EH (cell line): ENCODE data around the gene NMUR2.

ENCODE experiments used
- DNase-seq: peaks from one replicate; pipeline ENCODE4 v3.0.0-alpha.2; 2015; ENCODE audit warnings: low read depth

NMUR2 gene, protein sequence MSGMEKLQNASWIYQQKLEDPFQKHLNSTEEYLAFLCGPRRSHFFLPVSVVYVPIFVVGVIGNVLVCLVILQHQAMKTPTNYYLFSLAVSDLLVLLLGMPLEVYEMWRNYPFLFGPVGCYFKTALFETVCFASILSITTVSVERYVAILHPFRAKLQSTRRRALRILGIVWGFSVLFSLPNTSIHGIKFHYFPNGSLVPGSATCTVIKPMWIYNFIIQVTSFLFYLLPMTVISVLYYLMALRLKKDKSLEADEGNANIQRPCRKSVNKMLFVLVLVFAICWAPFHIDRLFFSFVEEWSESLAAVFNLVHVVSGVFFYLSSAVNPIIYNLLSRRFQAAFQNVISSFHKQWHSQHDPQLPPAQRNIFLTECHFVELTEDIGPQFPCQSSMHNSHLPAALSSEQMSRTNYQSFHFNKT

GRCh38 chr5:152405145-152405544 lies at the start of gene NMUR2:
Gene NMUR2, minus strand, starts transcription at chr5:152405279. Its CDS starts 166 bp downstream, at chr5:152405113.
- no peak for DNase-seq

DNA sequence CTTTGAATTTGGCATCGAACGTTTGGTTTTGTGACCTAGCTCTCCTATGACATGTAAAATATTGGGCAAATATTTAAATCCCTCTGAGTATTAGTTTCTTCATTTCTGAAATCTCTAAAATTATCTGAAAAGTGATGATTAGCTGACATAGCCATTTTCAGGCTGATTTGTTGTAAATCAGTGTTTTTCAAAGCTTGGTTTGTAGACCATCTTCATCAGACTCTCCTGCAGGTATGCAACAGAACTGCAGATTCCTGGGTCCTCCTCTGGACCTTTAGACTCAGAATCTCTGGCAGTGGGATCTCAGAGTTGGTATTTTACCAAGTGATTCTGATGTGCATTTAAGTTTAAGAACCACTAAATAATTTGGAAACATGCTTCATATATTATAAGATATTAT lies 38.9 kb upstream of the NMUR2 start:
- no peak for DNase-seq

GRCh38 chr5:152439791-152440190 lies 34.7 kb upstream of the NMUR2 start:
- no peak for DNase-seq

DNA sequence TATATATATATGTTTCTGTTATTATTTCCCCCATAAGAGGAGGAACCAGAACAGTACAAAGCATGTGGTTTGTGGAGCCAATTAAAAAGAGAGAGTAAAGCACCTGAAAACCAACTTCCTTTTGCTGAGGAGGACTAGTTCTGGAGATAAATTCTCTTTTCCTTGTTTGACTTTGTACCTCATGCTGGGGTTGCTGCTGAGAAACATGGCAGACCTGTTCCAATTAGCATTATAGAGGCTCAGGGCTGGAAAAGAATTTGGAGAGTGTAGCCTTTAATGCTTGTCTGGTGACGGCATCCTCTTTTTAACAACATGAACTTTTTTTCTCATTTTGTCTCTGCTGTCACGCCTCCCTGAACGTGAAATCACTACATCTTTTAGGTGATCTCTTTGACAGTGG lies 32.8 kb upstream of the NMUR2 start:
- DNase-seq, result no peak

DNA sequence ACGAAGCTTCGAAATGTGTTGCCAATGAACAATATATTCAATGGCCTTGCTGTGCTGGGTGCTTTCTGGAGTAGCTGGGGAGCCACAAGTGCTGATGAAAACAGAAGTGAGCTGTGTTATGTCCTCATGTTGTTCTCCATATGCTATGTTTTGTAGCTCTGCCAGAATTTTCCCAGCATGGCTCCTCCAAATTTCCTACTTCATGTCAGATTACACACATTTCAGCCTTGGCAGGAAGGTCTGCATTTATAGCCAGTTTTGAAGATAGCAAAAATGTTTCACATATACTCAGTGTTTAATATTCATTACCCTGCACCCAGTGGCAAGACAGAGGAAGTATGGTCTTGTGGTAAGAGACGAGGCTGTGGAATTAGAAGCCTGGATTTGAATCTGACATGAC lies 22.6 kb upstream of the NMUR2 start:
- no peak for DNase-seq

GRCh38 chr5:152425083-152425482 lies 20.0 kb upstream of the NMUR2 start:
- no peak for DNase-seq

- DNase-seq, result no peak
Measured at GRCh38 chr5:152424501-152424900, 19.4 kb upstream of the NMUR2 start.

GRCh38 chr5:152422081-152422480 lies 17.0 kb upstream of the NMUR2 start:
- DNase-seq, result no peak

DNA sequence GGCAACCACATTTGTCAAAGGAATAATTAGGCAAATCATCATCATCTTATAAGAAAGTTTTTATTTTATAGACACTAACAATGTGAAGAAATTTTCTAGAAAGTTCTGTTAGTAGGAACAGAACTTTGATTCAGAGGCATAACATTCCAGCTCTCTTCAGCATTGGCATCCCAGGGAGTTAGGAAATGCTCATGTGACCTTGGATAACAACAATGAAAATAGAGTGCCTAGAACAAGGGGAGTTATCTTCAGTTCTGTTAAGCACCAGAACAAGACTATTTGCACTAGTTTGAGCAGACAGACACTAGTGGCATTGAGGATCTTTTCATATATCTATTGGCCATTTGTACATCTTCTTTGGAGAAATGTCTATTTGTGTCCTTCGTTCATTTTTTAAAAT lies 7.0 kb upstream of the NMUR2 start:
- DNase-seq, result no peak

GRCh38 chr5:152406082-152406481 lies 1.0 kb upstream of the NMUR2 start:
- no peak for DNase-seq

DNA sequence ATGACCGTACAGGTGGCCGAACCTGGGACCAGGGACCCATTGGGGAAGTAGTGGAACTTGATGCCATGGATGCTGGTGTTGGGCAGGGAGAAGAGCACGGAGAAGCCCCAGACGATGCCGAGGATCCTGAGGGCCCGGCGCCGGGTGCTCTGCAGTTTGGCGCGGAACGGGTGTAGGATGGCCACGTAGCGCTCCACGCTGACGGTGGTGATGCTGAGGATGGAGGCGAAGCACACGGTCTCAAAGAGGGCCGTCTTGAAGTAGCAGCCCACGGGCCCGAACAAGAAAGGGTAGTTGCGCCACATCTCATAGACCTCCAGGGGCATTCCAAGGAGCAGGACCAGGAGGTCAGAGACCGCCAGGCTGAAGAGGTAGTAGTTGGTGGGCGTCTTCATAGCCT lies 585 bp downstream of the NMUR2 start:
- no peak for DNase-seq

- no peak for DNase-seq
Measured at GRCh38 chr5:152403046-152403445, 2.0 kb downstream of the NMUR2 start.

DNA sequence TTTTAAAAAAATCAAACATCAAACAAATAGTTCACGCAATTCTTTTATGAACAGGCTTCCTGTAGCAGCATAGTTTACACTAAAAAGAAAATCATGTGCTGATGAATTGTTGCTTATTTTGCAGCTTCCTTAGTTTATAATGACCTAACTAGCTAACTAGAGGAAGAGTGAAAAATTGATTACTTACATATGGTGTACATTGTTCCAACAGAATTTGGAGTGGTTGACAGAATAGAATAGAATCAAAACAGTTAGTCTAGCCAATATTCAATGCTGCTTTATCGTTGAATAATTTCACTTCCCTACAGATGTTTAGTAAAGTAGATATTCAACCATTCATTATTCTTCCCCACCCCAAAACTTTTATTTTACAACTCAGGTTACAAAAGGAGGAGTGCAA lies 4.2 kb downstream of the NMUR2 start:
- no peak for DNase-seq

DNA sequence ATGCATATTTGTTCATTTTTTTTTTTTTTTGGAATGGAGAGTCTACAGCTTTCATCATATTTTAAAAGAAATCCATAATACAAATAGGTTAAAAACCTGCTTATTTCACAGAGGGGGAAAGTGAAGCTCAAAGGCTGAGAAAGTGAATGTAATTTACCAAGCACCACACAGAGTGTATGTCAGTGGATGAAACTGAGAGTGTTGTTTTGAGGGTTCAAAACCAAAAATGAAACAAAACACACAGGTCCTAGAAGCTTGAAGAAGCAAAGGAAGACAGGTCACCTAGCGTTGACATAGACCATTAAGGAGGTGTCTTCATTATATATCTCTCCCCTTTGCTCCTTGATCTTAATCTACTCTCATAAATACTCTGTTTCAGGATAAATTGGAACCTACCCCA lies 7.5 kb downstream of the NMUR2 start:
- no peak for DNase-seq

DNA sequence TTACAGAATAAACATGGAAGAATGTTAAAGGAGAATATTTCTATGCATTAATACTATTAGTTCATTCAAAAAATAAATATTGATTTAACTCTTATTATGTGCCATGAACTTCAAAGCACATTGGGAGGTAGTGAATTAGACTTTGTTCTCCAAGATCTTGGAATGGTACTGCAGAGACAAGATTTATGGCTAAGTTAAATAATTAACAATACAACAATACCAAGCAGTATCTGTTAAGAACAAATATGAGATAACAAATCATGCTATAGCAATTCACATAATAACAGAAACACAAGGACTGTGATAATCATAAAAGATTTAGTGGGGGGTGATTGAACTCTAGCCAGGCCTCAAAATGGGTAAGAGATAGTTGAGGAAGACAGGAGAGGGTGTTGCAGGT lies 11.6 kb downstream of the NMUR2 start:
- DNase-seq, result no peak

GRCh38 chr5:152389208-152389849 lies 15.8 kb downstream of the NMUR2 start:
- no peak for DNase-seq

GRCh38 chr5:152388610-152389009 lies 16.5 kb downstream of the NMUR2 start:
- DNase-seq, result no peak

DNA sequence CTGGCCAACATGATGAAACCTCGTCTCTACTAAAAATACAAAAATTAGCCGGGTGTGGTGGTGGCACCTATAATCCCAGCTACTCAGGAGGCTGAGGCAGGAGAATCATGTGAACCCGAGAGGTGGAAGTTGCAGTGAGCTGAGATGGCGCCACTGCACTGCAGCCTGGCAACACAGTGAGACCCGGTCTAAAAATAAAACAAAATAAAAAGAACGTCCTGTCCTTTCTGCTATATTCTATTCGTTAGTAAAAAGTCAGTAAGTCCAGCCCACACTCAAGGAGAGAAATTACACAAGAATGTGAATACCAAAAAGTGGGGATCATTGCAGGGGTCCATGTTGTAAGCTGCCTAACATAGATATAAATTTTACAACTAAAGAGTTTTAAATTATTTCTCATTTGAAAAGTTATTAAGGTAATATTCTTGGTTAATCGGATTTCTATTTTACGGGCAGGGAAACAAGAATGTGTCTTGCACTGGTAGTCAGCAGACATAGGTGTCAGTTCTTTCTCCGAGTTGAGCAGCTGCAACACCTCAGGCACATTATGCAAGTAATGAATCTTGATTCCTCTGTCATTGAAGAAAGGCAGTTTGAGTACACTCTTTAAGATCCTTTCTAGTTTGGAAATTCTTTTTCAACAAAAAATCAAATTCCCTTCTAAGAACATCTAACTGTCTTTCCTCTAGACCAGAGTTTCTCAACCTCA lies 24.5 kb downstream of the NMUR2 start:
- no peak for DNase-seq

GRCh38 chr5:152379331-152379730 lies 25.7 kb downstream of the NMUR2 start:
- no peak for DNase-seq

DNA sequence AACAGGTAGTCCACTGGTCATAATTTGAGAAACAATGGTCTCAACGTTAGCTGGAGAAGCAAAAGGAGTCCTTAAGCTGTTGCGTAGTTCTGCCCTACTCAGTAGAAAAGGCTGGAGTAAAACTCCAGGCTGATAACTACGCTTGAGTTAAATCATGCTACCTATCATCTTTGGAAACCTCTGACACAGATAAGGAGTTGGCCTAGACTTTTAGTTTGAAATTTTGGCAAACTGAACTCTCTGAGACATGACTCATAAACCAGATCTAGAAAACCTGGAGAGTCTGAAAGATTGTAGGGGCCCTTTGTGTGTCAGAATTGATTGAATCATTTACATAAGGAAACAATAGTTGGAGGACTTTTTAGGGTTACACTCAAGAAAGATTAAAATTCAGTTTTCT lies 26.3 kb downstream of the NMUR2 start:
- DNase-seq, result no peak

- DNase-seq, result no peak
Measured at GRCh38 chr5:152376886-152377285, 28.2 kb downstream of the NMUR2 start.

DNA sequence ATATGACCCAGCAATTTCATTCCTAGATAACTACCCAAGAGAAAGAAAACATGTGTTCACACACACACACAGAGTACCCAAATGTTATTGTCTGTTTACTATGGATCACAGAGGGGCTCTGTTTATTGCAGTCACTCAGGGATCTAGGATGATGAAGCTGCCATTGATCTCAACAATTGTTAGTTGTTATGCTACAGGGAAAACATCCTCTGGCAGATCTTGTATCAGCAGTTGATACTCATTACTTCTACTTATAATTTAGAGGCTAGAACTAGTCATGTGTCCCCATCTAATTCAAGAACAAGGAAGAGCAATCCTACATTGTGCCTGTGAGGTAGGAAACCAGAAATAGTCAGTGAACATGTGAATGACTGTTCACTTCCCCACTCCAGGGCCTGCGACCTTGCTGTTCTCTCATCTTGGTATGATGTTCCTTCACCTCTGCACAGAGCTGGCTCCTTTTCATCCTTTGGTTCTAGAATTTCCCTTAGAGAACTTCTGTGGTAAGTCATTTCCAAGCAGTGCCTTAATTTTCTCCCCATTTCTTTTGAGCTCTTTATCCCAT lies 30.3 kb downstream of the NMUR2 start:
- DNase-seq, result no peak

- DNase-seq, result no peak
Measured at GRCh38 chr5:152372875-152373274, 32.2 kb downstream of the NMUR2 start.
